Activated T-helper 1 cell treated with anti-CD3 and anti-CD28 coated beads, Interleukin-12 subunit alpha, Interleukin-12 subunit beta, Interleukin-2, Interleukin-4 antibody, amounts not matched to agents 30 ng/mL and 10 ng/mL and 1 ng/mL, durations not matched to agents 14 hours and 24 hours and 36 hours (primary cell): ENCODE data around the gene CIAPIN1. TPM values are rescaled to one million over a fixed set of nuclear protein-coding genes. Genes with fewer than 3 reads are reported as not detected.

Experiments
- DNase-seq: peaks from one replicate; pipeline ENCODE4 v3.0.0; 2021; ENCODE audit warnings: low spot score
- H3K27ac Mint-ChIP-seq: one replicate; pipeline ENCODE4 v1.8.0; 2021; ENCODE audit warnings: mild to moderate bottlenecking, mixed read lengths
- H3K27me3 Mint-ChIP-seq: one replicate; pipeline ENCODE4 v1.8.0; 2022; ENCODE audit warnings: mild to moderate bottlenecking, moderate library complexity, mixed read lengths; ENCODE audit not compliant: insufficient read depth
- H3K36me3 Mint-ChIP-seq: one replicate; pipeline ENCODE4 v1.8.0; 2021; ENCODE audit warnings: low read depth, mixed read lengths
- H3K4me1 Mint-ChIP-seq: one replicate; pipeline ENCODE4 v1.8.0; 2021; ENCODE audit warnings: low read depth, mixed read lengths
- H3K4me3 Mint-ChIP-seq: one replicate; pipeline ENCODE4 v1.8.0; 2021; ENCODE audit warnings: mild to moderate bottlenecking, moderate library complexity, mixed read lengths
- H3K9me3 Mint-ChIP-seq: one replicate; pipeline ENCODE4 v1.8.0; 2021; ENCODE audit warnings: mixed read lengths
- intact Hi-C: fragments of 100-400 bp; cut with micrococcal nuclease; formaldehyde crosslinking; loops from one replicate; pipeline ENCODE4 v1.15.1; 2024
- total RNA-seq: library from RNA; stranded (reverse); gene quantifications from 2 replicates; pipeline ENCODE4 v1.2.3, GENCODE V29; 2022

The CIAPIN1 gene
- total RNA-seq: 98.0 and 98.4 TPM in 2 replicates

DNA sequence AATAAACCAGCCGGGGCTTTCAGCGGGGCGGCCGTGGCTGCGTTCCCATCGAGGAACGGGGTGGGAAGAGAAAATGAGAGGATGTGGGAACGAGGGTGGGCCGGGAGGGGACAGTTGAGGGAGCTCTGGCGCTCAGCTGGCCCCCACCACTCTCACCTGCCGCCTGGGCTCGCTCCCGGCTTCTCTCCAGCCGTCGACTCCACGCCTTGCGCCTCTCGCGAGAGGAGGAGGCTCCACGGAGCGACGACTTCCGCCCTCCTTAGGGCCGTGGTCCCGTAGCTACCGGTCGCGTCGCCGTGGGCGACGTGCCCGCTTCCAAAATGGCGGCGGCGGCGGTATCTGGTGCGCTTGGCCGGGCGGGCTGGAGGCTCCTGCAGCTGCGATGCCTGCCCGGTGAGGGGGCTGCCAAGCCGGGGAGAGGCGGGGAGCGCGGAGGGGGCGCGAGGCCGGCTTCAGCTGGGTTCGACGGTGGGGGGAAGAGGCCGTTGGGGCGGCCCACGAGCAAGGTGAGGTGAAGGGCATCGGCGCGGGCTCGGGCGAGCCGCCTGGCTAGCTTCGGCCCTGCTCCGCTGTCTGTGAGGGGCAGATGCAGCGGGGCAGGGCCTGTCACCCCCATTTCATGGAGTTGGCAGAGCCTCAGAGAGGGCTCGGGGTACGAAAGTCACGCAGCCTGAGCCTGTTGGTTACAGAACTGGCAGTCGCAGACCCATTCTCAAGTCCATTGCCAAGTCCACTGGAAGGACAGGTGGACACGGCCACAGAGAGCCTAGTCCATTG, at the start of gene CIAPIN1, which contains the start of gene COQ9:
CIAPIN1 (minus strand) TSS at position 200 of the 777 bp plus-strand sequence. CDS start 6,457 bp downstream, outside the sequence.
COQ9 (plus strand) TSS at position 294 of the 777 bp plus-strand sequence; CDS start at position 321, 27 bp downstream.
- peaks cover 14% of the 10 kb centered on the region for H3K36me3 Mint-ChIP-seq
- H3K4me3 Mint-ChIP-seq: peak within 1 kb of the TSS; percentile 94
- H3K27me3 Mint-ChIP-seq: no peaks in the 10 kb centered on the region
- intact Hi-C loops: loop anchor here (1.0 to 10.0 kb wide), 9 partner anchors 15 to 513 kb away; partner anchors contain the start of genes ARL2BP, DOK4, HERPUD1 and KATNB1
- no peaks in the 10 kb centered on the region for H3K9me3 Mint-ChIP-seq
- DNase-seq: peak; percentile 90
- peak within 1 kb of the TSS; percentile 90 for H3K27ac Mint-ChIP-seq
- peaks cover 37% of the 10 kb centered on the region for H3K4me1 Mint-ChIP-seq

DNA sequence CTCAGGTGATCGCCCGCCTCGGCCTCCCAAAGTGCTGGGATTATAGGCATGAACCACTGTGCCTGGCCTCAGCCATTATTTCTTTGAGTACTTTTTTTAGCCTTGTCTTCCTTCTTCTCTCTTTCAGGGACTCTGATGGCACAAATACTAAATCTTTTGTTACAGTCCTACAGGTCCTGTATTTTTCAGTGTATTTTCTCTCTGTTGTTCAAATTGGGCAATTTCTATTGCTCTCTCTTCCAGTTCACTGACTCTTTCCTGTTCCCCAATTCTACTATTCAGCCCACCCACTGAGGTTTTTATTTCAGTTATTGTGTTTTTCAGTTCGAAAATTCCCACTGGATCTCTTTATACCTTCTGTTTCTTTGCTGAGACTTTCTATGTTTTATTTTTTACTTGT, 46.6 kb upstream of the CIAPIN1 start:
- peaks cover 26% of the 10 kb centered on the region for H3K27me3 Mint-ChIP-seq
- intact Hi-C loops: no loop called here
- no peaks in the 10 kb centered on the region for H3K4me1 Mint-ChIP-seq
- H3K9me3 Mint-ChIP-seq: no peaks in the 10 kb centered on the region
- H3K4me3 Mint-ChIP-seq: no peak overlapping the region
- H3K27ac Mint-ChIP-seq: no peak overlapping the region
- H3K36me3 Mint-ChIP-seq: no peaks in the 10 kb centered on the region
- no peak for DNase-seq

DNA sequence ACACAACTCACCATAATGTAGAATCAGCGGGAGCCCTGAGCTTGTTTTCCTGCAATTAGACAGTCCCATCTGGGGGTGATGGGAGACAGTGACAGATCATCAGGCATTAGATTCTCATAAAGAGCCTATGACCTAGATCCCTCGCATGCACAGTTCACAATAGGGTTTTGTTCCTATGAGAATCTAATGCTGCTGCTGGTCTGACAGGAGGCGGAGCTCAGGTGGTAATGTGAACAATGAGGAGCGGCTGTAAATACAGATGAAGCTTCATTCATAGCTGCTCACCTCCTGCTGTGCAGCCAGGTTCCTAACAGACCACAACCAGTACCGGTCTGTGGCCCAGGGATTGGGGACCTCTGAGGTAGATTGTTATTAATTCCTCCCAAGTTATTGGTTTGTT, 42.0 kb upstream of the CIAPIN1 start:
- DNase-seq: no peak
- no peaks in the 10 kb centered on the region for H3K36me3 Mint-ChIP-seq
- H3K27ac Mint-ChIP-seq: no peak overlapping the region
- intact Hi-C loops: no loop called here
- no peaks in the 10 kb centered on the region for H3K9me3 Mint-ChIP-seq
- H3K4me3 Mint-ChIP-seq: no peak overlapping the region
- peaks cover 20% of the 10 kb centered on the region for H3K4me1 Mint-ChIP-seq
- peaks cover 31% of the 10 kb centered on the region for H3K27me3 Mint-ChIP-seq

DNA sequence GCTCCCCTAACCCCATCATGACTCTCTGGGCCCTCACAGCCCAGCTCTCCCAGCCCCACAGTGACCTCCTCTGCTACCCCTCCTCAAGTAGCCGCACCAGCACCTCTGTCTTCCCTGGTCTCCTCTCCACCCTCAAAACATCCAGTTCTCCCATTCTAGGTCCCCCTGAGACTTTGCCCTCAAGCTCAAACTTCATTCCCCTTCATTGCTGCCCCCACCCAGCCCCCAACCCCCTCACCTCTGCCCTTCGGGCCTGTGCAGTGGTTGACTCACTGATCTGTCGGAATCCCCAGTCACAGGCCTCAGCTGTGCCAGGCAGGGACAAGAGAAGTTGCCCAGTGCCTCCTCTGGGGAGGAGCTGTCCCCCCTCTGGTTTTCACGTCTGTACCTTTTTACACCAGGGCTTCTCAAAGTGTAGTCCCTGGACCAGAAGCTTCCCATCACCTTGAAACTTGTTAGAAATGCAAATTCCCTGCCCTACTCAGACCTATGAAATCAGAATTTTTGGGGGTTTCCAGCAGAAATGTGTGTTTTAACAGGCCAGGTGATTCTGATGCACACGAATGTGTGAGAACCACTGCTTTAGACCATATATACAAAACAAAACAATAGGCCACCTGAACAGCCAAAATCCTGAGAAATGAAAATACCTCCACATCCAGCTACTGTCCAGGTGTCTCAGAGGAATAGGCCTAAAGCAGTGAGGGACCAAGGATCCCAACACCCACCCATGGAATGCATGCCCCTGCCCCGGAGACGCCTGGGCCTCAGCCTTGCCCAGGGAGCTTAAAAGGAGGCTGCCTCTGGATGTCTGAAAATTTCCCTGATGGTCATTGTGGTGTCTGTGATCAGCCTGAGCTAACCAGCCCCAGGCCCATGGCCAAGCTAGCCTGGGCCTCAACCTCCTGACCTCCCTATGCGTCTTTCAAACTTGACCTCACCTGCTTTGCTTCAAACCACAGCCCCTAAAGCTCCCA, 40.0 kb upstream of the CIAPIN1 start:
- H3K27me3 Mint-ChIP-seq: peaks cover 23% of the 10 kb centered on the region
- no peak for DNase-seq
- no peaks in the 10 kb centered on the region for H3K36me3 Mint-ChIP-seq
- peaks cover 20% of the 10 kb centered on the region for H3K4me1 Mint-ChIP-seq
- H3K9me3 Mint-ChIP-seq: no peaks in the 10 kb centered on the region
- H3K27ac Mint-ChIP-seq: peak overlapping the region; percentile 61
- H3K4me3 Mint-ChIP-seq: peak overlapping the region; percentile 74
- intact Hi-C loops: loop anchor here (1.0 kb wide), 3 partner anchors 12 to 50 kb away; partner anchors contain the start of genes CIAPIN1 and COQ9

DNA sequence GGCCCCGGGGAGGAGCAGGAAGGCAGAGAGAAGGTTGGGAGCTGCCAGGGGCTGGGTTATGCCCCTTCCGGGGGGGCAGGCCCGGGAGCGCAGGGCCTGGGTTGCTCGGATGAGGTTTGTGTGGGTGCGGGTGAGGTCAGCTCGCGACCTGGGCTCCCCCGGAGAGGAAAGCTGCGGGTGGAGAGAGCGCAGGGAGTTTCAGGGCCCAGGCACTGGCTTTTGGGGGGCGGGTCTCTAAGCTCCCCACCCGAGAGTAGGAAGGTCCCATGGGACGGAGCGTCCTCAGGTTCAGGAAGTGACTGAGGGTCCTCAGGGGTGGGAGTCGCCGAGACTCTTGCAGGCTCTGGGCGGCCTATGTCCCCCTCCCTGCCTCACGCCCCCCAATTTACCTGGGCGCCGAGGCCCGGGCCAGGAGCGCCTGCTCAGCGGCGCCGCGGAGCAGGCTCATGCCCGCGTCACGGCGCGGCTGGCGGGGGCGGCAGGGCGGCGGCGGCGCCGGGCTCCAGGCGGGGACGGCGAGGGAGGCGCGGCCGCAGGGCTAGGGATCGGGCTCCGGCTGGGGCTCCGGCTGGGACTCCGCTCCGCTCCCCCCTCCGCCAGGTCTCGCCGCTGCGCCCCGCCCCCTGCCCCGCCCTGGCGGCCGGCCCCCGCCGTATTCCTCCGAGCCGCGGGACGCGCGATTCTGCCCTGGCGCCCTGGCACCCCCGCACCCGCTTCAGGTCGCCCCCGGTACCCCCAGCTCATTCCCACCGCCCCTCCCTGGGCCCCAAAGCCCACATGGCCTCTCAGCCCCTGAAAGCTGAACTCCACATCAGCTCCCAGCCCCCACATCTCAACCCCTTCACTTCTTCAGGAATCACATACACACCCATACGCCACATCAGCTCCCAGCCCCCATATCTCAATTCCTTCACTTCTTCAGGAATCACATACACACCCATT, 39.0 kb upstream of the CIAPIN1 start, which contains the start of gene DOK4:
DOK4 (minus strand) TSS at position 578 of the 942 bp plus-strand sequence. CDS start 6,986 bp downstream, outside the sequence.
- intact Hi-C loops: loop anchor here (1.0 kb wide), 3 partner anchors 11 to 51 kb away; partner anchors contain the start of genes CIAPIN1 and COQ9
- no peaks in the 10 kb centered on the region for H3K36me3 Mint-ChIP-seq
- peaks cover 20% of the 10 kb centered on the region for H3K27me3 Mint-ChIP-seq
- peaks cover 20% of the 10 kb centered on the region for H3K4me1 Mint-ChIP-seq
- peak within 1 kb of the TSS; percentile 84 for H3K4me3 Mint-ChIP-seq
- no peaks in the 10 kb centered on the region for H3K9me3 Mint-ChIP-seq
- DNase-seq: peak; percentile 71
- H3K27ac Mint-ChIP-seq: peak within 1 kb of the TSS; percentile 61

DNA sequence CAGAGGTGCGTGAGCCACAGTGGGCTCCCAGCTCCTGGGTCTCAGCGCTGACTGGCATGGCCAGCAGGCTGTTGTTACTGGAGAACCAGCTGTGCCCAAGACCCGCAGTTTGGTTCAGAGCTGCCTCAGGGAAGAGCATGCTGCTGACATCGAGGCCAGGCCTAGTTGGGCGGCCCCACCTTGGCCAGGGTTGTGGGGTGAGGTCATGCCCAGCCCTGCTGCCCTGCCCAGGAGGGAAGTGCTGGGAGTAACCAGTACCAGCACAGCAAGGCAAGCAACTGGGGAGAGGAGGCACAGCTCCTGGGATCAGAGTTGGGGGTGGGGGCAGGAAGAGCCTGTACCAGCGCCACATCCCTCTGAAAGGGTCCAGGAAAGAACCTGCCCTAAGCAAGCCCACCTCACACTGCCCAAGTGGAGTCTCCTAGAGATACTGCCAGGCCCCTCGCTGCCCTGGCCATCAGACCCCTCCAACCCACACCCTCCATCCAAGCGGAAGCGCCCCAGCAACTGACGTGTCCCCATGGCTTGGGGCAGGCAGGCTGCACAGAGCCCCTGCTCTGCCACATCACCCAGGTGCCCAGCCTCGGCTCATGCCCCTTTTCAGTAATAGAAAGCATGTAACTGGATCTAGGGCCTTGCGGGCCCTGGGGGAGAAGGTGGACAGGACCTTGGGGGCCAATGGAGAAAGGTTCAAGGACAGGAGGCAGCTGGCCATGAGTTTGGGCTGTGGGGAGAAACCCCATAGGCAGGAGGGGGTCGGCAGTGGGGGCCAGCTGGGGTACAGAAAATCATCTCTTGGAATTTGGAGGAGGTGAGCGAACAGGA, 38.1 kb upstream of the CIAPIN1 start:
- Mint-ChIP-seq H3K36me3 (no peaks in the 10 kb centered on the region), H3K27me3 (peaks cover 16% of the 10 kb centered on the region), H3K4me1 (peaks cover 20% of the 10 kb centered on the region), H3K27ac (peak overlapping the region; percentile 52), H3K9me3 (no peaks in the 10 kb centered on the region), H3K4me3 (peak overlapping the region; percentile 84)
- no peak for DNase-seq
- intact Hi-C loops: no loop called here

DNA sequence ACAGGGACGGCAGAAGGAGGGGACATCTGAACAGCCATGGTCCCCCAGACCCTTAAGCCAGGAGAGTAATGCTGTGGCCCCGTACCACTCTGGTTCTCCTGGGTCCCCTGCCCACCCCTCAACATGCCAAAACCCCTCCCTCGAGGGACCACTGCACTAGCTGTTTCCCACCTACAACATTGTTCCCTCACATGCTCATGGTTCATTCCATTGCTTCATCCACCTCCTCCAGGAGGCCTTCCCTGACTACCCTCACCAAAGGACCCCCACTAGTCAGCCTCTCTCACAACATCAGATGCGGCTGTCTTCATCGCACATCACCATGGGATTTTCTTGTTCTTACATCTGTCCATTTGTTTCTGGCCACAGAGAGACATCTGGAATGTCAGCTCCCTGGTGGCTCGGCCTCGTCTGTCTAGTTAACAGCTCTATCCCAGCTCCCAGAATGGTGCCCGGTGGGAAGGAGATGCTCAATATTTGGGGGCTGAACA, 37.4 kb upstream of the CIAPIN1 start:
- Mint-ChIP-seq H3K4me1 (peaks cover 20% of the 10 kb centered on the region), H3K27ac (peak overlapping the region; percentile 6), H3K4me3 (no peak overlapping the region), H3K27me3 (peaks cover 14% of the 10 kb centered on the region), H3K36me3 (no peaks in the 10 kb centered on the region), H3K9me3 (no peaks in the 10 kb centered on the region)
- intact Hi-C loops: no loop called here
- no peak for DNase-seq

DNA sequence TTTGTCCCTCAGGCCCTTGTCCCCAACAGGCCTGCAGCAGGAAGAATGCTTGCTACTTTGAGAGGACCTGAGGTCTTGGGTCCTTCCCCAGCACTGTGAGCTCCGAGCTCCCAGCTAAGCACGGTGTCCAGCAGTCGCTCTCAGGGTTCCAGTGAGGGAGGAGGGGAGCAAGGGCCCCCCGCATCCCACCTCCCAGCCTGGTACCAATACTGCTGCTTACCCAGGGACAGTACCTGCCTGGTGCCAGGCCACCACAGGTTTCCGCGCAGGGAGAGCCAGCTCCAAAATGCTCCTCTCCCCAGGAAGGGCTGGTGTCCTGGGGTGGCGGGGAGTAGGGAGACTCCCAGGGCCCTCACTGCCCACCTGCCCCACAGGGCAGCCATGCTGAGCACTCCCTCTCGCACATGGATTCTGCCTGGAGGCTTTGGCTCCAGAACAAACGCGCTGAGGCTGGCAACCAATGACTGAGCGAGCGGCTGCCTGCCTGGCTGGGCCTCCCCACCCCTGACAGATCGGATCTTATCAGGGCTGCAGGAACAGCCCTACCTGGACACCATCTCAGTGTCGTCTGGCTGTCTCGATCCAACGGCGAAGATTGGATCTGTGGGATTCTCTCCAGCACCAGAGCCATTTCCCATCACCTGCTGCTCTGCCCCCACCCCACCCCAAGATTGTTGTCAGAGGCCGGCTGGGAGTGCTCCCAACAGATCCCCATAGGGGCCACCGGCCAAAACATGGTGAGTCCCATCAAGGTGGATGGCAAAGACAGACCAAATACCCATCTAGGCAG, 36.7 kb upstream of the CIAPIN1 start:
- Mint-ChIP-seq H3K9me3 (no peaks in the 10 kb centered on the region), H3K4me1 (peaks cover 20% of the 10 kb centered on the region), H3K36me3 (no peaks in the 10 kb centered on the region), H3K27ac (no peak overlapping the region), H3K27me3 (peaks cover 10% of the 10 kb centered on the region), H3K4me3 (no peak overlapping the region)
- DNase-seq: no peak
- intact Hi-C loops: no loop called here

DNA sequence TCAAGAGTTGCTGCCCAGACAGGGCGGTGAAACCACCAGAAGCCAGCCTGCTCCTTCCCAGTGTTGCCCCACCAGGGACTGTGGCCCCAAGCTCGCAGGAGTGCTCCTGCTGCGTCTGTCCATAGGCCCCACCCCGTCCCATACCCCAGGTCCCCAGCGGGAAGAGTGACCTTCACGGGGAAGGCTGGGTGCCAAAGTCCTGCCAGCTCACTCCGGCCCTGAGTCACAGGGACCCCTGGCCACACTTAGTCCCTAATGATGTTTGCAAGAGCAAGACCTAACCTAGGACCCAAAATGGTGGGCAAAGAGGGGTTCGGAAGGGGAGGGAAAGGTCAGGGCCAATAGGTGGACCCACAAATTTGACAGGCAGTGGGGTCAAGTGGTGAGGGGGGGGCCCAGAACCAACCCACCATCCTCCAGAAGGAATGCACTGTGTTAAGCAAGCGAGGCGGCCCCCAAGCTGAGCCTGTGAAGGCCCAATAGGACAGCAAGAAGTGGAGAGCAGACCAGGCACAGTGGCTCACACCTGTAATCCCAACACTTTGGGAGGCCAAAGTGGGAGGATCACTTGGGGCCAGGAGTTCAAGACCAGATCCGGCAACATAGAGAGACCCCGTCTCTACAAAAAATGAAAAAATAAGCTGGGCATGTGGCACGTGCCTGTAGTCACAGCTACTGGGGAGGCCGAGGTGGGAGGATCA, 35.8 kb upstream of the CIAPIN1 start:
- peaks cover 8% of the 10 kb centered on the region for H3K27me3 Mint-ChIP-seq
- intact Hi-C loops: no loop called here
- no peak overlapping the region for H3K4me3 Mint-ChIP-seq

DNA sequence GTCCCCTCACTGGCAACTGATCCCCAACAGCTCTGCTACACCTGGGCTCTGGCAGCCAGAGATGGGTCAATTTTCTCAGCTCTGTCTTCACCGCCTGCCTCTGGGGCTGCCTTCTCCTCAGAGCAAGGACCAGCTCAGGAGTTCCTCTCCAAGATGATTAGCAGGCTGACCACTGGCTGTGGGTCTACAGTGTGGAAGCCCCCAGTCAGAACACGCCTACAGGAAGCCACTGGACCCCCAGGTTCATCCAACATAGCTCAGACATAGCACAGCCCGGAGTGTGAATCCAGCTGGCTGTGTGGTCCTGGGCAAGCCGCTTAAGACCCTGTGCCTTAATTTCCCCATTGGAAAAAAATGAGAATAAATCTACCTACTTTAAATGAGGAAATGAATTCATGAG, 34.2 kb upstream of the CIAPIN1 start:
- Mint-ChIP-seq H3K36me3 (no peaks in the 10 kb centered on the region), H3K4me1 (peaks cover 15% of the 10 kb centered on the region), H3K27ac (no peak overlapping the region), H3K9me3 (no peaks in the 10 kb centered on the region), H3K4me3 (no peak overlapping the region), H3K27me3 (peaks cover 8% of the 10 kb centered on the region)
- no peak for DNase-seq
- intact Hi-C loops: no loop called here

More for the DNA sequence above, 35.8 kb upstream of the CIAPIN1 start:
- no peak for DNase-seq
- Mint-ChIP-seq H3K36me3 (no peaks in the 10 kb centered on the region), H3K4me1 (peaks cover 20% of the 10 kb centered on the region), H3K27ac (no peak overlapping the region), H3K9me3 (no peaks in the 10 kb centered on the region)
